Measurements from ENCODE around the gene ZBTB6.
A peak's percentile ranks its signal among the peaks of the same experiment; 100 is the strongest.

ZBTB6 gene

GRCh38 chr9:122912964-122913673, at the start of gene ZBTB6:
Gene ZBTB6, minus strand, starts transcription at chr9:122913323. Its CDS starts 1,251 bp downstream, at chr9:122912072.
- Histone ChIP-seq H3F3A (ENCODE audit: low read depth) (no peaks in the 10 kb centered on the region), H3K79me2 (ENCODE audit: insufficient read depth, low read length) (peaks cover 33% of the 10 kb centered on the region), H2AFZ (ENCODE audit: low read length) (peak within 1 kb of the TSS; percentile 83), H3K4me1 (ENCODE audit: insufficient read depth, low read length, poor library complexity, severe bottlenecking) (peaks cover 11% of the 10 kb centered on the region), H3K9ac (ENCODE audit: low read depth, low read length, poor library complexity, severe bottlenecking) (peak within 1 kb of the TSS; percentile 85), H3K9me3 (ENCODE audit: insufficient read depth, low read depth, low read length) (no peaks in the 10 kb centered on the region), H3K4me3 (ENCODE audit: low read length, poor library complexity, severe bottlenecking) (peak within 1 kb of the TSS; percentile 82), H3K36me3 (ENCODE audit: insufficient read depth, low read length) (peaks cover 3% of the 10 kb centered on the region; the same call in 1 of the 2 replicates), H3K27me3 (ENCODE audit: insufficient read depth, low read length, poor library complexity, severe bottlenecking) (no peaks in the 10 kb centered on the region), H3K4me2 (ENCODE audit: low read depth, low read length, poor library complexity, severe bottlenecking) (peak within 1 kb of the TSS; percentile 89), H4K20me1 (ENCODE audit: insufficient read depth, low read length, poor library complexity, severe bottlenecking) (peaks cover 2% of the 10 kb centered on the region), H3K9me2 (replicated peaks; ENCODE audit: low read depth, low read length) (no peaks in the 10 kb centered on the region)
- TF ChIP-seq EZH2phosphoT487 (IDR thresholded peaks at IDR 0.05; ENCODE audit: borderline replicate concordance) (no peak), CTCF (conservative IDR thresholded peaks at IDR 0.05; ENCODE audit: low read length) (no peak)

- no peak overlapping the region for H3K9ac ChIP-seq (ENCODE audit: low read depth, low read length, poor library complexity, severe bottlenecking)
- H3K4me1 ChIP-seq (ENCODE audit: insufficient read depth, low read length, poor library complexity, severe bottlenecking) = no peaks in the 10 kb centered on the region
- no peaks in the 10 kb centered on the region for H3F3A ChIP-seq (ENCODE audit: low read depth)
- TF ChIP-seq CTCF (conservative IDR thresholded peaks at IDR 0.05; ENCODE audit: low read length) (no peak), EZH2phosphoT487 (IDR thresholded peaks at IDR 0.05; ENCODE audit: borderline replicate concordance) (no peak)
- peaks cover 17% of the 10 kb centered on the region for H3K36me3 ChIP-seq (ENCODE audit: insufficient read depth, low read length)
- H3K4me2 ChIP-seq (ENCODE audit: low read depth, low read length, poor library complexity, severe bottlenecking) = no peak overlapping the region
- H3K4me3 ChIP-seq (ENCODE audit: low read length, poor library complexity, severe bottlenecking) = no peak overlapping the region
- no peaks in the 10 kb centered on the region for H3K27me3 ChIP-seq (ENCODE audit: insufficient read depth, low read length, poor library complexity, severe bottlenecking)
- H3K9me2 ChIP-seq (replicated peaks; ENCODE audit: low read depth, low read length) = no peaks in the 10 kb centered on the region
- H2AFZ ChIP-seq (ENCODE audit: low read length) = no peak overlapping the region
- no peaks in the 10 kb centered on the region for H4K20me1 ChIP-seq (ENCODE audit: insufficient read depth, low read length, poor library complexity, severe bottlenecking)
- peaks cover under 1% of the 10 kb centered on the region; the same call in 1 of the 2 replicates for H3K79me2 ChIP-seq (ENCODE audit: insufficient read depth, low read length)
- no peaks in the 10 kb centered on the region; the same call in 1 of the 2 replicates for H3K9me3 ChIP-seq (ENCODE audit: insufficient read depth, low read depth, low read length)
Observed at GRCh38 chr9:122961139-122961538, 48.0 kb upstream of the ZBTB6 start.

DNA sequence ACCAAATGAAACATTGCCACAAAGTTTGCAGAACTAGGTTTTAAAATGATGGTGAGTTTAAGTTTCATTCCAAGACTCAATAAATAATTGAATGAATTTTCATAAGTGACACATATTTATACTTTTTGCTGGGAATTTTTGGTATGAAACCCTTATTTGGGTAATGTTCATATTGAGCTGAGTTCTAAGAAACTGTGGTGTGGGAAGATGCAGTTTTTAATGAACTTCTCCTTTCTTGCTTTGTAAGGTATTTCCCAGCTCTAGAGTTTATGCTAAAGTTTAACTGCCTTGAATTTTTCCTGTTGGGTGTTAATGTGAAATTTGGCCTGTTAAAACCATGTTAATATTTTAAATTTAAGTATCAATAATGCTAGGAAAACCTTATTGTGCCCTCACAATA, 42.8 kb upstream of the ZBTB6 start:
- H3K4me2 ChIP-seq (ENCODE audit: low read depth, low read length, poor library complexity, severe bottlenecking) = no peak overlapping the region
- H3K36me3 ChIP-seq (ENCODE audit: insufficient read depth, low read length) = peaks cover 14% of the 10 kb centered on the region
- no peak overlapping the region for H2AFZ ChIP-seq (ENCODE audit: low read length)
- no peak overlapping the region for H3K4me3 ChIP-seq (ENCODE audit: low read length, poor library complexity, severe bottlenecking)
- H3K79me2 ChIP-seq (ENCODE audit: insufficient read depth, low read length) = peaks cover 46% of the 10 kb centered on the region
- H3K9ac ChIP-seq (ENCODE audit: low read depth, low read length, poor library complexity, severe bottlenecking) = no peak overlapping the region
- no peak for TF ChIP-seq CTCF (conservative IDR thresholded peaks at IDR 0.05; ENCODE audit: low read length)
- TF ChIP-seq EZH2phosphoT487 (IDR thresholded peaks at IDR 0.05; ENCODE audit: borderline replicate concordance) = no peak
- H3K9me2 ChIP-seq (replicated peaks; ENCODE audit: low read depth, low read length) = no peaks in the 10 kb centered on the region
- no peaks in the 10 kb centered on the region; the same call in 1 of the 2 replicates for H3K9me3 ChIP-seq (ENCODE audit: insufficient read depth, low read depth, low read length)
- H3K27me3 ChIP-seq (ENCODE audit: insufficient read depth, low read length, poor library complexity, severe bottlenecking) = no peaks in the 10 kb centered on the region
- no peaks in the 10 kb centered on the region for H3F3A ChIP-seq (ENCODE audit: low read depth)
- peaks cover 4% of the 10 kb centered on the region for H4K20me1 ChIP-seq (ENCODE audit: insufficient read depth, low read length, poor library complexity, severe bottlenecking)
- H3K4me1 ChIP-seq (ENCODE audit: insufficient read depth, low read length, poor library complexity, severe bottlenecking) = no peaks in the 10 kb centered on the region
